OCI-LY3 (cell line): Measurements from ENCODE around the gene PALS2.
A peak's percentile ranks its signal among the peaks of the same experiment; 100 is the strongest.

Source experiments
- H2AFZ ChIP-seq: fragments of 200-600, 300-600 bp; shearing (Covaris generic); 2 replicates; pipeline ENCODE4 v1.6.0; 2014; ENCODE audit warnings: antibody characterized with exemption, low read depth, low read length
- H3K27ac ChIP-seq: fragments of 200-600, 300-600 bp; sonication (generic); 2 replicates; pipeline ENCODE4 v1.5.1; 2014; ENCODE audit warnings: mild to moderate bottlenecking, low read length, moderate library complexity, mixed read lengths
- H3K27me3 ChIP-seq: fragments of 200-600, 300-600 bp; sonication (generic); 2 replicates; pipeline ENCODE4 v1.6.1; 2014; ENCODE audit warnings: low read depth, low read length, mixed read lengths
- H3K36me3 ChIP-seq: fragments of 200-600, 300-600 bp; sonication (generic); replicated peaks from 2 replicates; pipeline ENCODE3; 2014; ENCODE audit warnings: low read depth, low read length, mixed read lengths
- H3K4me1 ChIP-seq: fragments of 300-600, 200-600 bp; sonication (generic); 2 replicates; pipeline ENCODE4 v1.6.1; 2014; ENCODE audit warnings: low read length, mixed read lengths
- H3K4me2 ChIP-seq: fragments of 200-600, 300-600 bp; sonication (generic); 2 replicates; pipeline ENCODE4 v1.6.1; 2014; ENCODE audit warnings: low read length, mixed read lengths
- H3K4me3 ChIP-seq: fragments of 300-600, 200-600 bp; sonication (generic); 2 replicates; pipeline ENCODE4 v1.5.1; 2014; ENCODE audit warnings: antibody characterized with exemption, mild to moderate bottlenecking, low read length, moderate library complexity
- H3K79me2 ChIP-seq: fragments of 300-600, 200-600 bp; shearing (Covaris generic); 2 replicates; pipeline ENCODE4 v1.6.1; 2014; ENCODE audit warnings: mild to moderate bottlenecking, low read length, mixed read lengths
- H3K9ac ChIP-seq: fragments of 300-600, 200-600 bp; shearing (Covaris generic); 2 replicates; pipeline ENCODE4 v1.6.0; 2014; ENCODE audit warnings: mild to moderate bottlenecking, low read length, moderate library complexity
- H3K9me3 ChIP-seq: fragments of 200-600, 300-600 bp; shearing (Covaris generic); 2 replicates; pipeline ENCODE4 v1.6.1; 2014; ENCODE audit warnings: low read length, mixed read lengths; ENCODE audit not compliant: insufficient read depth
- H4K20me1 ChIP-seq: fragments of 200-600, 300-600 bp; sonication (generic); 2 replicates; pipeline ENCODE4 v1.6.1; 2016; ENCODE audit warnings: low read length, mixed read lengths; ENCODE audit not compliant: insufficient read depth
- CTCF ChIP-seq: fragments of 200-600, 300-600 bp; sonication (generic); IDR thresholded peaks from 2 replicates; pipeline ENCODE4 v1.5.1; 2014; ENCODE audit warnings: antibody characterized with exemption, low read length, low read depth
- EZH2phosphoT487 ChIP-seq: fragments of 200-600 bp; shearing (Covaris generic); IDR thresholded peaks from 2 replicates; pipeline ENCODE4 v1.6.1; 2018; ENCODE audit warnings: antibody characterized with exemption, mixed run types, low read depth

PALS2 gene

GRCh38 chr7:24574950-24575349 lies 1.7 kb downstream of the PALS2 start:
- peaks cover 23% of the 10 kb centered on the region for H3K27me3 ChIP-seq
- no peak overlapping the region for H2AFZ ChIP-seq
- H3K79me2 ChIP-seq: peaks cover 60% of the 10 kb centered on the region
- no peaks in the 10 kb centered on the region for H3K9me3 ChIP-seq
- TF ChIP-seq EZH2phosphoT487 (no peak), CTCF (no peak)
- H3K36me3 ChIP-seq: no peaks in the 10 kb centered on the region
- H3K4me1 ChIP-seq: peaks cover 26% of the 10 kb centered on the region
- H3K9ac ChIP-seq: peak overlapping the region; percentile 84
- H3K4me3 ChIP-seq: peak overlapping the region; percentile 93
- H3K27ac ChIP-seq: no peak overlapping the region
- peak overlapping the region; percentile 96 for H3K4me2 ChIP-seq
- H4K20me1 ChIP-seq: peaks cover 10% of the 10 kb centered on the region

GRCh38 chr7:24576171-24577025 lies 3.1 kb downstream of the PALS2 start:
- Histone ChIP-seq H4K20me1 (peaks cover 10% of the 10 kb centered on the region), H3K79me2 (peaks cover 75% of the 10 kb centered on the region), H3K4me2 (peak overlapping the region; percentile 38)

GRCh38 chr7:24578052-24578451 lies 4.8 kb downstream of the PALS2 start:
- H3K79me2 ChIP-seq: peaks cover 80% of the 10 kb centered on the region
- H3K9ac ChIP-seq: no peak overlapping the region
- TF ChIP-seq CTCF: no peak
- TF ChIP-seq EZH2phosphoT487: no peak
- no peak overlapping the region for H3K4me3 ChIP-seq
- H3K27me3 ChIP-seq: no peaks in the 10 kb centered on the region
- no peaks in the 10 kb centered on the region for H3K36me3 ChIP-seq
- H4K20me1 ChIP-seq: peaks cover 10% of the 10 kb centered on the region
- no peak overlapping the region for H2AFZ ChIP-seq
- no peaks in the 10 kb centered on the region for H3K9me3 ChIP-seq
- H3K4me1 ChIP-seq: peaks cover 20% of the 10 kb centered on the region
- no peak overlapping the region for H3K4me2 ChIP-seq
- no peak overlapping the region for H3K27ac ChIP-seq

More at GRCh38 chr7:24576171-24577025, 3.1 kb downstream of the PALS2 start:
- no peaks in the 10 kb centered on the region for H3K36me3 ChIP-seq
- peaks cover 26% of the 10 kb centered on the region for H3K4me1 ChIP-seq
- H2AFZ ChIP-seq: no peak overlapping the region
- H3K4me3 ChIP-seq: no peak overlapping the region; the same call in 1 of the 2 replicates
- H3K9ac ChIP-seq: no peak overlapping the region
- TF ChIP-seq CTCF (peak; percentile 65), EZH2phosphoT487 (no peak)
- H3K27me3 ChIP-seq: peaks cover 9% of the 10 kb centered on the region; the same call in 1 of the 2 replicates
- no peak overlapping the region for H3K27ac ChIP-seq
- no peaks in the 10 kb centered on the region for H3K9me3 ChIP-seq

GRCh38 chr7:24580283-24580946 lies 7.2 kb downstream of the PALS2 start:
- Histone ChIP-seq H4K20me1 (peaks cover 10% of the 10 kb centered on the region), H3K4me1 (peaks cover 13% of the 10 kb centered on the region), H3K27ac (no peak overlapping the region), H3K4me2 (no peak overlapping the region), H3K9me3 (no peaks in the 10 kb centered on the region), H3K27me3 (no peaks in the 10 kb centered on the region), H3K9ac (no peak overlapping the region), H3K79me2 (peaks cover 65% of the 10 kb centered on the region), H3K36me3 (no peaks in the 10 kb centered on the region), H2AFZ (no peak overlapping the region), H3K4me3 (no peak overlapping the region)
- TF ChIP-seq CTCF (no peak), EZH2phosphoT487 (no peak)
